ENCODE data around the gene SERTAD3.
A peak's percentile ranks its signal among the peaks of the same experiment; 100 is the strongest.

The SERTAD3 gene

GRCh38 chr19:40425450-40426287 is 18.5 kb downstream of the SERTAD3 start, which contains the start of gene SERTAD1:
SERTAD1 (minus strand) TSS chr19:40425992; CDS start chr19:40423546, 2,446 bp downstream.
- peak; percentile 100 for DNase-seq (ENCODE audit: low spot score)

GRCh38 chr19:40424637-40425449 is 19.3 kb downstream of the SERTAD3 start:
- no peak for DNase-seq (ENCODE audit: low spot score)

- DNase-seq (ENCODE audit: low spot score): no peak
These were observed 20.2 kb downstream of the SERTAD3 start for GRCh38 chr19:40423938-40424337.

GRCh38 chr19:40422748-40423566 is 21.2 kb downstream of the SERTAD3 start:
- DNase-seq (ENCODE audit: low spot score): no peak

- DNase-seq (ENCODE audit: low spot score): no peak
These were observed 22.0 kb downstream of the SERTAD3 start for GRCh38 chr19:40421993-40422747.

GRCh38 chr19:40420766-40421765 is 23.1 kb downstream of the SERTAD3 start:
- DNase-seq (ENCODE audit: low spot score): peak; percentile 93

GRCh38 chr19:40420451-40420765 is 23.7 kb downstream of the SERTAD3 start:
- no peak for DNase-seq (ENCODE audit: low spot score)

GRCh38 chr19:40419780-40420179 is 24.4 kb downstream of the SERTAD3 start:
- DNase-seq (ENCODE audit: low spot score): no peak

GRCh38 chr19:40419066-40419612 is 25.0 kb downstream of the SERTAD3 start:
- DNase-seq (ENCODE audit: low spot score): no peak

GRCh38 chr19:40418040-40418439 is 26.1 kb downstream of the SERTAD3 start:
- no peak for DNase-seq (ENCODE audit: low spot score)

GRCh38 chr19:40417643-40417981 is 26.5 kb downstream of the SERTAD3 start:
- DNase-seq (ENCODE audit: low spot score): no peak

- peak; percentile 70 for DNase-seq (ENCODE audit: low spot score)
These were observed 27.1 kb downstream of the SERTAD3 start for GRCh38 chr19:40416918-40417642.

GRCh38 chr19:40415768-40416167 is 28.4 kb downstream of the SERTAD3 start:
- DNase-seq (ENCODE audit: low spot score): no peak

GRCh38 chr19:40414542-40415535 is 29.3 kb downstream of the SERTAD3 start:
- no peak for DNase-seq (ENCODE audit: low spot score)

GRCh38 chr19:40413291-40413845 is 30.8 kb downstream of the SERTAD3 start, which contains the start of gene PRX:
PRX (minus strand) TSS chr19:40413378; CDS start chr19:40407932, 5,446 bp downstream.
- DNase-seq (ENCODE audit: low spot score): no peak

- DNase-seq (ENCODE audit: low spot score): no peak
These were observed 31.3 kb downstream of the SERTAD3 start for GRCh38 chr19:40412866-40413265.

GRCh38 chr19:40411958-40412499 is 32.1 kb downstream of the SERTAD3 start:
- no peak for DNase-seq (ENCODE audit: low spot score)

All from cerebellar cortex (tissue), 1 donor.